ENCODE data around the gene NCKAP1.
"Not testable (repeated sequence)": the region's sequence is repeated elsewhere in the genome, so short reads cannot be mapped to it uniquely, and the experiment has no call there.

Gene NCKAP1, protein sequence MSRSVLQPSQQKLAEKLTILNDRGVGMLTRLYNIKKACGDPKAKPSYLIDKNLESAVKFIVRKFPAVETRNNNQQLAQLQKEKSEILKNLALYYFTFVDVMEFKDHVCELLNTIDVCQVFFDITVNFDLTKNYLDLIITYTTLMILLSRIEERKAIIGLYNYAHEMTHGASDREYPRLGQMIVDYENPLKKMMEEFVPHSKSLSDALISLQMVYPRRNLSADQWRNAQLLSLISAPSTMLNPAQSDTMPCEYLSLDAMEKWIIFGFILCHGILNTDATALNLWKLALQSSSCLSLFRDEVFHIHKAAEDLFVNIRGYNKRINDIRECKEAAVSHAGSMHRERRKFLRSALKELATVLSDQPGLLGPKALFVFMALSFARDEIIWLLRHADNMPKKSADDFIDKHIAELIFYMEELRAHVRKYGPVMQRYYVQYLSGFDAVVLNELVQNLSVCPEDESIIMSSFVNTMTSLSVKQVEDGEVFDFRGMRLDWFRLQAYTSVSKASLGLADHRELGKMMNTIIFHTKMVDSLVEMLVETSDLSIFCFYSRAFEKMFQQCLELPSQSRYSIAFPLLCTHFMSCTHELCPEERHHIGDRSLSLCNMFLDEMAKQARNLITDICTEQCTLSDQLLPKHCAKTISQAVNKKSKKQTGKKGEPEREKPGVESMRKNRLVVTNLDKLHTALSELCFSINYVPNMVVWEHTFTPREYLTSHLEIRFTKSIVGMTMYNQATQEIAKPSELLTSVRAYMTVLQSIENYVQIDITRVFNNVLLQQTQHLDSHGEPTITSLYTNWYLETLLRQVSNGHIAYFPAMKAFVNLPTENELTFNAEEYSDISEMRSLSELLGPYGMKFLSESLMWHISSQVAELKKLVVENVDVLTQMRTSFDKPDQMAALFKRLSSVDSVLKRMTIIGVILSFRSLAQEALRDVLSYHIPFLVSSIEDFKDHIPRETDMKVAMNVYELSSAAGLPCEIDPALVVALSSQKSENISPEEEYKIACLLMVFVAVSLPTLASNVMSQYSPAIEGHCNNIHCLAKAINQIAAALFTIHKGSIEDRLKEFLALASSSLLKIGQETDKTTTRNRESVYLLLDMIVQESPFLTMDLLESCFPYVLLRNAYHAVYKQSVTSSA

DNA sequence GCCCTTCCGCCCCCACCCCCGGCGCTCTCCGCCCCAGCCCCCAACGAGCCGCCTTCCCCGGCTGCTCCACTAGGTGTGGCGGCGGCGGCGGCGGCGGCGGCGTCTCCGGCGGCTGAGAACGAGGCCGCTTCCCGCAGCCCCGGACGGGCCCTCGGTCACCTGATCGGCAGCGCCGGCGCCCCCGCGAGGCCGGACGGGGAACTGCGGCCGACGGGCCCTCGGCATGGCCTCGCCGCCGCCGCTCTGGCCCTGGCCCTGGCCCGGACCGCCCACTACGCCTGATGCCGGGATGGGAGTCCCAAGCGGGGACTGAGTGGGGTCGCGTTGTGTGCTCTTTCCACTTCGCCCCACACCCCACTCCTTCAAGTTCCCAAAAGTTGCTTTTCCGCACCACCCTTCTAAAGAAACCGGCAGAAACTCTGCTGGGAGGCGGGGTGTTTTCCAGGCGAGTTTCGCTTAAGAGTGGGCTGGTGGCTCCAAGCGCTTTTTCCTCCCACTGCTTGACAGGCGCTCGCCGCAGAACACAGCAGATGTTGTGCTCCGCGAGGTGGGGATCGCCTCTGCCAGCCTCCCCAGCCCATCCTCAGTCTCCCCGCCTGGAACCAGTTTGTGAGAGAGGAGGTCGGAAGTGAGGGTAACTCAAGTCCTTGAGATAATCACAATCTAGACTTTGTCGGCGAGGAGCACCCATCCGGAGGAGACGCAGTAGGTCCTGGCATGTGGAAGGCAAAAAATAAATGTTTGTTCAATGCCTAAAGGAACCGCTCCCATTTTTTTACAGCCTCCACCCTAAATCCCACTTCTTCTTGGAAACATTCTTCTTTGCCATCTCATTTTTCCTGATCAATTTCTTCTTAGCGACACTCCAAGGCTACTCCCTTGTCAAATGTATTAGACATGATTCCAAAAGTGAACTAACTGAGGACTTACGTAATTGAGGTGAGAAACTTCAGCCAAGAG is at the start of gene NCKAP1:
TSS of gene NCKAP1 (minus strand) at position 117 of the 960 bp plus-strand sequence. CDS start 358 bp downstream, outside the sequence.
- peak; percentile 81 for DNase-seq

DNA sequence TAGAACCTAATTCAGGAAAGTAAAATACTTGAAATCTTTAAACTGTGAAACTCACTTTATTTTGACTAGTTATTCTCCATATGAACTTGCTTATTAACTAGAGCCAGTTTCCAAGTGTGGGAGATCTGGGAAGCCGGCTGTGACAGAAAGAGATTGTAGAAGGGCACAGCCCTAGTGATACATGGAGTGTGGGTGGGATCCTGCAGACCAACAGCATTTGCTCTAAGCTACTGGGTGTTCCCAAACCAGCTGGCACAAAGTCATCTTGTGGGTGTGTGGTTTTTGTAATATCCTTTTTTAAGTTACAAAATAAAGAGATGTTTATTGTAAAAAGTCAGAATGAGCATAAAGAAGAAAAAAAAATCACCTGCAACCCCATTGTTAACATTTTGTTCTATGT is 43.7 kb upstream of the NCKAP1 start:
- no peak for DNase-seq

DNA sequence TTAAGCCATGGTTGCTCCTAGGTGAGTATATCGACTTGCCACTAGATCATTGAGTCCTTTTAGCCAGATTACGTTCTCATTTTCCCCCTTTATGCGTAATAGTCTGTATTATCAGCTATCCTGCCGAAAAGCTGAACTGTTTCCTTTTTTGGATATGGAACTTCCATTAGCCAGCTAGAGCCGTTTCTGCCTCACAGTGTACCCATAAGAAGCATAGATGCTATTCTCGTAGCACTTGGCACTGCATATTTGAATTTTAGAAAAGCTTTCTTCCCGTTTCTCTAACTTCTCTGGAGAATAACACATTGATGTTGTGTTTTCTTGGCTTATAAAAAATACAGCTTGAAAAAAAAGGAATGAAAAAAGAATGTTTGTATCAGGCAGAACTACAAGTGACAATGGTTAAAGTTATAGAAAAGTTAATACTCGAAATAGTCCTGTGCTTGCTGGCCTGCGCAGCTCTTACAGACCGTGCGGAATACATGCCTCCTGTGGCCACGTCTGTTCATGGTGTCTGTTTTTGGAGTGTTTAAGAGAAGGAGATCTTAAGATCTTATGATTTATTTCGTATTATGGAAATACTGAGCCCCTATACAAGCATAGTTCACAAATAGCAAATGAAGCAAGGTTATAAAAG is 41.0 kb upstream of the NCKAP1 start:
- no peak for DNase-seq

DNA sequence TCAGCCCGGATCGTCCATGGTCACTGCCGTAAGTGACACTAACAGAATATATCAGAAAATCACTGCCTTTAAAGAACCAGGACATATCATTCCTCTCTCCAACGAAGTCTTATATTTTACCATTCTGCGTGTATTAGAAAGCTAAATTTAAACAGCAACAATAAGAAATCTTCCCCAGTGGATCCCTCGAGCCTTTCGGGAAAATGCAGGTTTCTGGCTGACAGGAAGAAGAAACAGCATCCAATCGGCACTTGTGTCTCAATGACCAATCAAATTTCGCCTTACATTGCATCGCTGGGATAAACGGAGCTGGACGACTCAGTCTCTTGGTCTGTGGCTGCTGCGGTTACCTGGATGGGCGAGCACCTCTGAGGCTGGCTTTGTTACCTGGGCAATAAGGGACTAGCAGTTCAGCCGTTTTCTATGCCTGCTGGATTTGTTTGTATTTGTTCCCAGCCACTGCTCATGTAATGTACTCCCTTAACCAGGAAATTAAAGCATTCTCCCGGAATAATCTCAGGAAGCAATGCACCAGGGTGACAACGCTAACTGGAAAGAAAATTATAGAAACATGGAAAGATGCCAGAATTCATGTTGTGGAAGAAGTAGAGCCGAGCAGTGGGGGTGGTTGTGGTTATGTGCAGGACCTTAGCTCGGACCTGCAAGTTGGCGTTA is 40.3 kb upstream of the NCKAP1 start, which contains the start of gene DUSP19:
TSS of gene DUSP19 (plus strand) at position 284 of the 675 bp plus-strand sequence. CDS start at position 471, 187 bp downstream.
- DNase-seq: peak; percentile 84

DNA sequence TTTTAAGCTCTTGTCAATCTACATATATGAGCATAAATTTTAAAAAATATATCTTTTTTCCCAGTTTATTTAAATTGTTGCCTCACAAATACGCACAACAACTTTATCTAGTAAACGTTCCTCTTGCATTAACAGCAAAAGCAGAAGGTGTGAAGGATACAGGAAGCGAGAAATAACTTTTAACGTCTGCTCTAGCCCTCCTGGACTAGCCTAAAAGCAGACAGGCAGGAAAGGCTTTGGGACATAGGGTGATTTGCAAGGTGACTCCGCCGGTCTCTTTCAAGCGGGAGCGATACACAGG is 39.9 kb upstream of the NCKAP1 start:
- no peak for DNase-seq

DNA sequence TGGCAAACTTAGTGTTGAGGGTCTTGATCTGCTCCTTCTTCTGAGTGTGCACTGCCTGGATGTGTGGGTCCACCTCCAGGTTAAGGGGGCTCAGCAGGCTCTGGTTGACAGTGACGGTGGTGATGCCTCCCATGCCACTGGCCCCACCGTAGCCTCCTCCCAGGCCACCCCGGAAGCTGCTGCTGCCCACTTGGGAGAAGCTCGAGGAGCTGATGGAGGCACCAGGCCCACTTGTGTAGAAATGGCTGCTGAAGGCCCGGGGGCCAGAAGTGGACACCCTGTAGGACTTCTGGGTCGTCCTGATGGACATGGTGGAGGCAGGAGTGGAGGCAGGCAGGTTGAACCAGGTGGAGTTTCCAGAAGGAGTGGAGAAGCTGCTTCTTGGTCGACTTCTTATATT is 33.9 kb upstream of the NCKAP1 start:
- no peak for DNase-seq

DNA sequence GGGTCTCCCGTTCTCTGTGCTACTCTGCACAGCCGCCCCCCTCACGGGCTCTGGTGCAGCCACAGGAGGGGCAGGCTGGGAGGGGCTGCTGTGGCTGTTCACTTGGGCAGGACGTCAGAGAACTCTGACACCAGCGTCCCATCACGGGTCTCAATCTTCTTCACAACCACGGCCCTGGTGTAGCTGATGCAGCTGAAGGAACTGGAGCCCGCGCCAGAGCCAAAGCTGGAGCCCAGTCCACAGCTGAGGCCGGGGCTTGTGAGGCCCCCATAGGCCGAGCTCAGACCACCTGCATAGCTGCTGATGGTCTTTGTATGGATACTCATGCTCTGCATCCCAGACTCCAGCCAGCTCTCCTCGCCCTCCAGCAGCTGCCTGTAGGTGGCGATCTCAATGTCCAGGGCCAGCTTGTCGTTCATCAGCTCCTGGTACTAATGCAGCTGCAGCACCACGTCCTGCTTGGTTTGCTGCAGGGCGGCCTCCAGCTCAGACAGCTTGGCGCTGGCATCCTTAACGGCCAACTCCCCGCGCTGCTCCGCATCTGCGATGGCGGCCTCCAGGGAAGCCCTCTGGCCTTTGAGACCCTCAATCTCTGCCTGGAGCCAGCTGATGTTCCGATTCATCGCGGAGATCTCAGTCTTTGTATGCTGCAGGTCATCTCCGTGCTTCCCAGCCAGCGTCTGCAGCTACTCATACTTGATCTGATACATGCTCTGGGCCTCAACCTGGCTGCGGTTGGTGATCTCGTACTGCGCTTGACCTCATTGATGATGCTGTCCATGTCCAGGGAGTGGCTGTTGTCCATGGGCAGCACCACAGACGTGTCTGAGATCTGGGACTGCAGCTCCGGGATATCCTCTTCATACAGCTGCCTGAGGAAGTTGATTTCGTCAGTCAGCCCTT is 32.9 kb upstream of the NCKAP1 start:
- no peak for DNase-seq

DNA sequence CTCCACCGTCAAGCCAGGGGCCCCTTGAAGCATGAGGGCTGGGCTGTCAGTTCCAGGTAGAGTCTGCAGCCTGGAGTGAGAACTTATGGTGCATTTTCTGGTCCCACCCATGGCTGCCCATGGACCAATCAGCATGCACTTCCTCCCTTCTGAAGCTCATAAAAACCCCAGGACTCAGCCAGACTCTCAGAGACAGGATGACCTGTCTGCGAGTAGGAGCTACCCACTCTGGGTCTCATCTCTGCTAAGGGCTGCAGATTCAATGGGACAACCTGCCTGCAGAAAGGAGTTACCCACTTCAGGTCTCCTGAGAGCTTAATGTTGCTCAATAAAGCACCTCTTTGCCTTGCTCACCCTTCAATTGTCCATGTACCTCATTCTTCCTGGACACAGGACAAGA is 30.9 kb upstream of the NCKAP1 start:
- no peak for DNase-seq

DNA sequence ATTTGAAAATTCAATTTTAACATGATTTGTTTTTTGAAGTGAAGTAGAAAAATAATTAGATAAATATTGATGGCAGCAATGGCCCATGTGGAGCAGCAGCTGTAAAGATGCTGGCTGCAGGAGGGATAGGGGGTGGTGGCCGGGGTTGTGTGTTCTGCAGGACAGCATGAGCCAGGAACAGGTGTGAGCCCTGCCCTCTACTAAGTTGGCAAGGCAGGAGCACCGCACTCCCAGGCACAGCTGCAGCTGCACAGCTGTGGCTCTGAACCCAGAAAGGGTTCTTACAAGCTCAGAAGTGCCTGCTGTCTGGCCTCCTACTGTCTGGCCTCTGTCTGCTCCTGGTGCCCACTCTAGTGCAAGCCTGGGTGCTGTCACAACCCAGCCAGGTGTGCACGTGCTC is 30.3 kb upstream of the NCKAP1 start:
- DNase-seq: no peak

DNA sequence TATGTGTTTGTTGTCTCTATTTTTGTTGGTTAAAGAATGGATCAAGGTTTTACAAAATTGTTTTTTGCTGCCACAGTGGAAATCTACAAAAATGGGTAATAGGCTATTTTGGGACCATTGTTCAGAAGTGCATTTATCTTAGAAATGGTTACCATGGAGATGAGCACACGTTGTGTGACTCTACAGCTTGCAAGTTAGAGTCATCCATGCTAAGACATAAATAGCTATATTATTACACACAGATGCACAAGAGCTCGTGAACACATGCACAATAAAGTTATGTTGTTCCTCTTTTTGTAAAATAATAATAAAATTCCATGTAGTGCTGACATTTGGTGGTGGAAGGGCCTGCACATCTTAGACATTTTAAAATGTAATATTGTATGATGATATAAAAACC is 24.8 kb upstream of the NCKAP1 start:
- no peak for DNase-seq

DNA sequence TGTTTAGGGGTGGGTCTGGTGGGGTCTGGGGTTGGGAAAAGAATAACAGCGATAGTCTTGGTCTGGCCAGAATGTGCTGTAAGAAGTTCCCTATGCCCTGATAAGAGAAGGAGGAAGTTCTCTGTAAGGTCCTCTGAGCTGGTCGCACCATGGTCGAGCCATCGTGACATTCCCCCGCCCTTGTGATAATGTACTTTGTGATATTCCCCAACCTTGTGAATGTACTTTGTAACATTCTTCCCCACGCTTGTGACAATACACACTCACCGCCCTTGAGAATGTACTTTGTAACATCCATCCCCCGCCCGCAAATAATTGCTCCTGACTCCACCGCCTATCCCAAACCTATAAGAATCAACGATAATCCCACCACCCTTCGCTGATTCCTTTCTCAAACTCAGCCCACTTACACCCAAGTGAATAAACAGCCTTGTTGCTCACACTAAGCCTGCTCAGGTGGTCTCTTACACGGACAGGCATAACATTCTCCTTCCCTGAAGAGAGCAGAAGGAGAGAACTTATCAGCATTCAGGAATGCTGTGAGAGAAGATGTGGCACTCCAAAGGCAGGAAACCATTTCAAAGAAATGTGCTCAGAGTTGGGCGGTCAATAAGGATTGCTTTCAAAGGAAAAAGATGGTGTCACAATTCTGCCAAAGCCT is 22.4 kb upstream of the NCKAP1 start:
- DNase-seq: no peak

DNA sequence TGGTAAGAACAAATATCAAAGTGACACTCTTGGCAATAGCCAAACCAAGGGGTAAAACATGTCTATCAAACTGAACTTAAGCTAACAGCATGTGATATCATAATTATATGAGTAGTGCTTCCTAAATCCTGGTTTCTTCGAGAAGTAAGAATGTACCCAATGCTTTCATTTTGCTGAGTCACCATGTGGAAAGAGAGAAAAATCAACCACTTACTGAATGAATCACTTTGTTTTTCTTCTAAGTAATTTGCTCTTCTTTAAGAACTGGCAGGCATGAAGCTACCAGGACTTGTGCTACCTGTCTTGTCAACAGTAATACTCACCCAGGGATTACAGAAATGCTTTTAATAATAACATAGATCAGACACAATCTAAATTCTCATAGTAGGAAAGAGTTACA is 21.3 kb upstream of the NCKAP1 start:
- no peak for DNase-seq

DNA sequence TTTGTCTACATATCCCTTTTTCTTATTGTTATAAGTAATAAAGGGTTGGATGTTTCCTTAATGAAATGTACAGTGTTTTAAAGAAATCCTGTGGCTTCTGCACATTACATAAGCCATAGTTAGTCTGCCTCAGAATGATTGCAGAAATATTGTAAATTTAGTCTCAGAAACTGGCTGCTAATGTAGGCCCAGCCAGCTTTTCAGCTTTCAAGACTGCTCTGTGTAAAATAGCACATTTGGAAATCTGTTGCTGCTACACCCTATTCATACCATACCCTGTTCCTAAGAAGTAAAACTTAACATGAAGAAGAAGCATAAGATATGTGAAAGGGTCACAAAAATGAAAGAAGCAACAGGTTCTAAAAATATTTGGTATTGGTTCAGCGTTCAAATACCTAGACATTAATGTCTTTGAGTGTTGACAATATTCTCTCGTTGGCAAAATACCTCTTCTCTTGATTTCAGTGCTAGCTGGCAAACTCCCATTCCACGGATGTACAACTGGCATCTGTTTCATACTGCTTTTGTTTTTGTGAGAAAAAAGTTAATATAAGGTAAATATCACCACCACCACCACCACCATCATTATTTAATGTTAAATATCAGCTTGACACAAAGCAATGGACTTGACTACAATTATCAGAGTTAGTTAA is 19.2 kb upstream of the NCKAP1 start:
- DNase-seq: no peak

DNA sequence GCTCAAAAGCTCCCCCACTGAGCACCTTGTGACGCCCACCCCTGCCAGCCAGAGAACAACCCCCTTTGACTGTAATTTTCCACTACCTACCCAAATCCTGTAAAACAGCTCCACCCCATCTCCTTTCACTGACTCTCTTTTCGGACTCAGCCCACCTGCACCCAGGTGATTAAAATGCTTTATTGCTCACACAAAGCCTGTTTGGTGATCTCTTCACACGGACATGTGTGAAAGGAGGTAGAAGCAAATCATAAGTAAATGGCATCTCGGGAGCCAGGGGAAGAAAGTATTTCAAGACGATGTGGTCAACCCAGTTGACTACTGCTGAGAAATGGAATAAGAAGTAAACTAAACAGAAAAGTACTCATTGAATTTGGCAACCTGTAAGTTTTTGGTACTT is 11.2 kb upstream of the NCKAP1 start:
- DNase-seq: no peak

DNA sequence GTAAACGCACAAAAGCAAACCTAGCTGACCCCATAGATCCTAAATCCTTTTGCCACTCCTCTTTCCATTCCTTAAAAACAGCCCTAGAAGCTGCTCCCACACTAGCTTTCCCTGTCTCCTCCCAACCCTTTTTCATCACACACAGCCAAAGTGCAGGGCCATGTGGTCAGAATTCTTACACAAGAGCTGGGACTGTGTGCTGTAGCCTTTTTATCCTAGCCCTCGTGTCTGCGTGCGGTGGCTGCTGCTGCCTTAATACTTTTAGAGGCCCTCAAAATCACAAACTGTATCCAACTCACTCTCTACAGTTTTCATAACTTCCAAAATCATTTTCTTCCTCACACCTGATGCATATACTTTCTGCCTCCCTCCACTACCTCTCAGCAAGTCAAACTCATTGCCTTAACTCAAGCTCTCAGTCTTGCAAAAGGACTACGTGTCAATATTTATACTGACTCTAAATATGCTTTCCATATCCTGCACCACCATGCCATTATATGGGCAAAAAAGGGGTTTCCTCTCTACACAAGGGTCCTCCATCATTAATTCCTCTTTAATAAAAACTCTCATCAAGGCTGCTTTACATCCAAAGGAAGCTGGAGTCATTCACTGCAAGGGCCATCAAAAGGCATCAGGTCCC is 9.3 kb upstream of the NCKAP1 start:
- DNase-seq: not testable (repeated sequence)

DNA sequence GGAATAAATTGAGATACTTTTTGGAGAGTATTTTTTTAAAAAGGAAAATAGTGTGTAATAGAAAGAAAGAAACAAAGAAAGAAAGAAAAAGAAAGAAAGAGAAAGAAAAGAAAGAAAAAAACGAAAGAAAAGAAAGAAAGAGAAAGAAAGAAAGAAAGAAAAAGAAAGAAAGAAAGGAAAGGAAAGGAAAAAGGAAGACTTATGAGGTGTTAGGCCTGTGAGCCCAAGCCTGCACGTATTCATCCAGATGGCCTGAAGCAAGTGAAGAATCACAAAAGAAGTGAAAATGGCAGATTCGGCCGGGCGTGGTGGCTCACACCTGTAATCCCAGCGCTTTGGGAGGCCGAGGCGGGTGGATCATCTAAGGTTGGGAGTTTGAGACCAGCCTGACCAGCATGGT is 5.3 kb upstream of the NCKAP1 start:
- DNase-seq: not testable (repeated sequence)

DNA sequence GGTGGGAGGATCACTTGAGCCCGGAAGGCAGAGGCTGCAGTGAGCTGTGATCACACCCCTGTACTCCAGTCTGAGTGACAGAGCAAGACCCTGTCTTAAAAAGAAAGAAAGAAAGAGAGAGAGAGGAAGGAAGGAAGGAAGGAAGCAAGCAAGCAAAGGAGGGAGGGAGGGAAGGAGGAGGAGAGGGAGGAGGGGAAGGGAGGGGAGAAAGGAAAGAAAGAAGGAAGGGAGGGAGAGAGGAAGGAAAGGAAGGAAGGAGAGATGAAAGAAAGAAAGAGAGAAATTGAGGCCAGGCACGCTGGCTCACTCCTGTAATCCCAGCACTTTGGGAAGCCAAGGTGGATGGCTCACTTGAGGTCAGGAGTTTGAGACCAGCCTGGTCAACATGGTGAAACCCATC is 2.3 kb upstream of the NCKAP1 start:
- DNase-seq: no peak

DNA sequence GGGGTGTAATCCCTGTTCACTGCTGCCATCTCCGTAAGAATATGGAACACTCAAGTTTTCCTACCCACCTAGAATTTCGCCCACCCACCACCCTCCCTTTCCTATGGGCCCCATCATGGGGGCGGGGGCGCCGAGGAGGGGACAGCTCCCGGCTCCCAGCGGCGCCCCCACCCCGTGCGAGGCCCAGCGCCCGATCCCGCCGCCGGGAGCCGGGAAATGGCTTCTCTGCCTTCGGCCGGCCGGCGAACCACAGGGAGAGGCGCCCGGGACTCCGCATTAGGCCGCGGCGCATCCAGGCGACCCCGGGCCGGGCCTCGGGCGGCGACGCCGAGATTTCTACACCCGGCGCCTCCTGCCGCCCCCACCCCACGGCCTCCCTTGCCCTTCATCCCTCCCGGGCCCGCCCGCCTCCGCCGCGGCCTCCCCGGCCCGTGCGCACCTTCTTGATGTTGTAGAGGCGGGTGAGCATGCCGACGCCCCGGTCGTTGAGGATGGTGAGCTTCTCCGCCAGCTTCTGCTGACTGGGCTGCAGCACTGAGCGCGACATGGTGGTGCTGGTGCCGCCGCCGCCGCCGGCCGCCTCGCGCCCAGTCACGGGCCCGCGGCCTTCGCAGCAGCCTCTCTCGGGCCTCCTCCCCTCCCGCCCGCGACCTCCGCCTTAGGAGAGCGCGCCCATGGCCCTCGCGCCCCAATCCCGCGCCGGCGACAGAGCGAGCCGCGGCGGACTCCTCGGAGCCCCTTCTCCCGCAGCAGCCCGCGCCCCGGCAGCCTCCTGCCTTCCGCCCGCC is 510 bp downstream of the NCKAP1 start:
- DNase-seq: no peak
